Measurements from ENCODE around the gene METTL21C.

METTL21C gene

DNA sequence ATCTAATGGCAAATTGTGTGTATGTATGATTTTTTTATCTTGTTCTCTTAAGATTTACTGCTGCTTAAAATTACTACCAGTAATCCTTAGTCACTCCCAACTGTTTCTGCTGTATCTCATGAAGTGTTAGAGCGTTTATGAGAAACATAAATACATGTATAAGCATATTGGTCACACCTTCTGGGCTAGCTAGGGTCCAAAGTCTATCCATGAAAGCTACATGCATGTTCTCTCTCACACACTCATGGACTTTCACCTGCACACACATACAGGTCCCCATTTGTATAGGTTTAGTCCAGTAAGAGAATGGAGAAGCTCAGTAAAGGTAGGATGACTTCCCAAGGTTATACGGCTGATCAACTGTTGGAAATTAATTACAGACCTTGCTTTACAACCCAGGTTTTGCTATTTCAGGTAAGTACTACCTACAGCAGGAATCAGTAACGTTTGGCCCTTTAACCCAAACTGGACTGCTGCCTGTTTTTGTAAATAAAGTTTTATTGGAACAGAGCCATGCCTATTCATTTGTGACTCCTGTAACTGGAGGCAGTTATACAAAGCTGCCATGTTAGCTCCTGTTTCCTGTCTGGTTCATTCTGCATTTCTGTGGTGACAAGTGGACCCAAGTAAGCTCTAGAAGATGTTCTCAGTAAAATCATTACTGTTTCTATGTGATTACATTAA lies 15.3 kb downstream of the METTL21C start:
- Histone ChIP-seq H3K9me3 (ENCODE audit: insufficient read depth, low read depth, low read length) (no peaks in the 10 kb centered on the region), H3K23ac (ENCODE audit: low read length) (no peak overlapping the region), H3K79me2 (ENCODE audit: control insufficient read depth, insufficient read depth, low read length, poor library complexity) (no peaks in the 10 kb centered on the region), H4K8ac (ENCODE audit: low read depth, low read length) (no peak overlapping the region), H2BK5ac (ENCODE audit: low read depth, low read length, poor library complexity) (no peak overlapping the region), H3K4me2 (ENCODE audit: low read length) (no peak overlapping the region), H2AFZ (ENCODE audit: insufficient read depth, low read length, poor library complexity) (no peak overlapping the region), H3K27ac (ENCODE audit: low read depth, low read length) (no peak overlapping the region), H3K36me3 (ENCODE audit: control insufficient read depth in 1 of 2, insufficient read depth in 2 of 2, low read length in 2 of 2) (peaks cover 5 to 11% of the 10 kb centered on the region in 2 experiments), H2BK12ac (ENCODE audit: low read length) (no peak overlapping the region), H3K9ac (ENCODE audit: low read length) (no peak overlapping the region), H3K4me1 (ENCODE audit: control insufficient read depth in 1 of 2, insufficient read depth in 2 of 2, low read length in 2 of 2) (no peaks in the 10 kb centered on the region), H4K12ac (ENCODE audit: low read depth, low read length) (no peak overlapping the region), H3K4me3 (ENCODE audit: low read depth, low read length) (no peak overlapping the region), H3K4ac (ENCODE audit: low read depth, low read length) (no peak overlapping the region), H2BK120ac (ENCODE audit: insufficient read depth, low read length, poor library complexity) (no peak overlapping the region), H3K79me1 (ENCODE audit: low read length) (no peaks in the 10 kb centered on the region), H3K18ac (ENCODE audit: low read length) (no peak overlapping the region), H3K14ac (ENCODE audit: low read length) (no peak overlapping the region), H3K27me3 (ENCODE audit: insufficient read depth, low read length) (no peaks in the 10 kb centered on the region), H4K91ac (ENCODE audit: low read depth, low read length) (no peak overlapping the region), H2AK5ac (ENCODE audit: low read length) (no peak overlapping the region)
- WGBS (ENCODE audit: extremely low coverage, insufficient coverage, insufficient read length) = no CpG with 5 or more reads among the region's 3 CpGs
- DNase-seq = no peak

DNA sequence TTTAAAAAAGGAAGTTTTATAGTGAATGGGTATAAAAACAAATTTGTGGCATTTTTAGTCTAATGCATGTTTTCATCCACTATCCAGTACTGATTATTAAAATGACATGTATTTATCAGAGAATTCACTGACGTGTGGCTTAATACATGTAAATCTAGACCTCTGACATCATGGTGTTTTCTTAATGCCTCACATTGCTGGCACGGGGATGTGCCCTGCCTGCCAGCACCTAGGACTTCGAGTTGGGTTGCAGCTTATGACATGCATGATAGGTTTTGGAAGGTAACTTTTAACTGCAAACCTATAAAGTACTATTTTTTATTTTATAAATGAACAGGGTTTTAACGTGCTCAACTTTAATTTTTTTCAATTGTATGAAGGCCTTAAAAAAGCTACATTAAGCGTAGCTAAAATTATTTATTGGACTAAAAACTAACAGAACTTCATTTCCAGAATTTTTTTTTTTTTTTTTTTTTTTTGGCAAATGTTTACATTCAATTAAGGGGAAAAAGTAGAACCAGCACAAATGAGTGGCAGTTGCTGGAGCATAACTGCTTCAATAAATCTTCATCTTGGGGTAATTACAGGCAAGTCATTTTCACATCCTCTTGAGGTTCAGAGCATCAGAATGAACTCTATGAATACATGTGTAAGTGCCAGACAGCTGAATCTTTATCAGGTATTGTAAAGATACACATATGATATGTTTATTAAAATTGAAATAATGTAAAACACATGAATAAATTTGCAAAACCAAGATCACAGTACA lies 16.3 kb downstream of the METTL21C start:
- Histone ChIP-seq H3K79me2 (ENCODE audit: control insufficient read depth, insufficient read depth, low read length, poor library complexity) (no peaks in the 10 kb centered on the region), H2BK5ac (ENCODE audit: low read depth, low read length, poor library complexity) (no peak overlapping the region), H3K23ac (ENCODE audit: low read length) (no peak overlapping the region), H3K27me3 (ENCODE audit: insufficient read depth, low read length) (no peaks in the 10 kb centered on the region), H3K4me1 (ENCODE audit: control insufficient read depth in 1 of 2, insufficient read depth in 2 of 2, low read length in 2 of 2) (no peaks in the 10 kb centered on the region), H2AFZ (ENCODE audit: insufficient read depth, low read length, poor library complexity) (no peak overlapping the region), H3K4me2 (ENCODE audit: low read length) (no peak overlapping the region), H3K27ac (ENCODE audit: low read depth, low read length) (no peak overlapping the region), H2BK12ac (ENCODE audit: low read length) (no peak overlapping the region), H2BK120ac (ENCODE audit: insufficient read depth, low read length, poor library complexity) (no peak overlapping the region), H3K4ac (ENCODE audit: low read depth, low read length) (no peak overlapping the region), H4K8ac (ENCODE audit: low read depth, low read length) (no peak overlapping the region), H3K9me3 (ENCODE audit: insufficient read depth, low read depth, low read length) (no peaks in the 10 kb centered on the region), H2AK5ac (ENCODE audit: low read length) (no peak overlapping the region), H3K18ac (ENCODE audit: low read length) (no peak overlapping the region), H3K79me1 (ENCODE audit: low read length) (no peaks in the 10 kb centered on the region), H3K14ac (ENCODE audit: low read length) (no peak overlapping the region), H4K12ac (ENCODE audit: low read depth, low read length) (no peak overlapping the region), H4K91ac (ENCODE audit: low read depth, low read length) (no peak overlapping the region), H3K36me3 (ENCODE audit: control insufficient read depth in 1 of 2, insufficient read depth in 2 of 2, low read length in 2 of 2) (peaks cover 5 to 12% of the 10 kb centered on the region in 2 experiments), H3K9ac (ENCODE audit: low read length) (no peak overlapping the region), H3K4me3 (ENCODE audit: low read depth, low read length) (no peak overlapping the region)
- DNase-seq = no peak
- WGBS (ENCODE audit: extremely low coverage, insufficient coverage, insufficient read length) = no CpG with 5 or more reads among the region's 5 CpGs

DNA sequence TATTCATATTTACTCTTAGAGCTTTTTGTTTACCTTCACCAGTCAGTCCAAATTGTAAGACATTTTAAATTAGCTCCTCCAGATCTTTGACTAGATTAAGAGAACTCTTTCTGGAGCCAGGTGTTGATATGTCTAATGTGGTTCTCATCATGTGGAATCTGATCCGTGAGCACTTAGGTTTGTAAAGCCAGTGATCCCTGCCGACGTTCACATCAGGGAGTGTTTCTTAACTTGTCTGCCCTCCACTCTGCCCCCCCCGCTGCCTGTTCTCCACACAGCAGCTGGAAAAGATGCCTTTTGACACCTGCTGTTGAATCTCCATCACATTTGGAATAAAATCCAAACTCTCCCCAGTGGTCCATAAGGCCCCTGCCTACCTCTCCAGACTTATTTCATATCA lies 17.7 kb downstream of the METTL21C start:
- no peak overlapping the region for H3K4me3 ChIP-seq (ENCODE audit: low read depth, low read length)
- WGBS (ENCODE audit: extremely low coverage, insufficient coverage, insufficient read length) = no CpG with 5 or more reads among the region's 4 CpGs
- no peak overlapping the region for H2BK120ac ChIP-seq (ENCODE audit: insufficient read depth, low read length, poor library complexity)
- H3K27me3 ChIP-seq (ENCODE audit: insufficient read depth, low read length) = no peaks in the 10 kb centered on the region
- H4K12ac ChIP-seq (ENCODE audit: low read depth, low read length) = no peak overlapping the region
- H2AFZ ChIP-seq (ENCODE audit: insufficient read depth, low read length, poor library complexity) = no peak overlapping the region
- no peak overlapping the region for H3K14ac ChIP-seq (ENCODE audit: low read length)
- no peaks in the 10 kb centered on the region for H3K79me1 ChIP-seq (ENCODE audit: low read length)
- H3K9ac ChIP-seq (ENCODE audit: low read length) = no peak overlapping the region
- no peaks in the 10 kb centered on the region for H3K9me3 ChIP-seq (ENCODE audit: insufficient read depth, low read depth, low read length)
- no peak overlapping the region for H3K4ac ChIP-seq (ENCODE audit: low read depth, low read length)
- H3K4me2 ChIP-seq (ENCODE audit: low read length) = no peak overlapping the region
- H3K18ac ChIP-seq (ENCODE audit: low read length) = no peak overlapping the region
- no peak overlapping the region for H2AK5ac ChIP-seq (ENCODE audit: low read length)
- H3K79me2 ChIP-seq (ENCODE audit: control insufficient read depth, insufficient read depth, low read length, poor library complexity) = no peaks in the 10 kb centered on the region
- no peak overlapping the region for H4K8ac ChIP-seq (ENCODE audit: low read depth, low read length)
- no peak overlapping the region for H4K91ac ChIP-seq (ENCODE audit: low read depth, low read length)
- H3K36me3 ChIP-seq (ENCODE audit: control insufficient read depth in 1 of 2, insufficient read depth in 2 of 2, low read length in 2 of 2) = peaks cover 8 to 20% of the 10 kb centered on the region in 2 experiments
- H3K23ac ChIP-seq (ENCODE audit: low read length) = no peak overlapping the region
- no peak overlapping the region for H2BK5ac ChIP-seq (ENCODE audit: low read depth, low read length, poor library complexity)
- no peak overlapping the region for H3K27ac ChIP-seq (ENCODE audit: low read depth, low read length)
- H3K4me1 ChIP-seq (ENCODE audit: control insufficient read depth in 1 of 2, insufficient read depth in 2 of 2, low read length in 2 of 2) = no peaks in the 10 kb centered on the region
- no peak for DNase-seq
- H2BK12ac ChIP-seq (ENCODE audit: low read length) = no peak overlapping the region

DNA sequence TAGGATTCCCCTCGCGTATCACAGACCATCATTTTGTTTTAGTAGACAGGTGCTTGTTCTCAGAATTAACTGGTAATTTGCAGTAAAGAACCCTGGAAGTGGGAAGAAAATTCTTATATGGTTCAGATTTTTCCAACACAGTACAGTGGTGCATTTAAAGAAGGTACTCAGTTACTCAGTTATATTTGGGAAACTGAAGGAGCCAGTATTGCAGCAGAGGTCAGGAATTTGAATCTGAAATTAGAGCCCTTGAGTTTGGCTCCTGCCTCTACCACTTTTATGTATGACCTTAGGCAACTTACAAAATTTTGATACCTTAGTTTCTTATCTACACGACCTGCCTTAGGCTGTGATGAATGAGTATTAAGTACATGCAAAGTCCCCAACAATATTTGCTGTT lies 19.7 kb downstream of the METTL21C start:
- no peaks in the 10 kb centered on the region for H3K9me3 ChIP-seq (ENCODE audit: insufficient read depth, low read depth, low read length)
- no peak overlapping the region for H2BK120ac ChIP-seq (ENCODE audit: insufficient read depth, low read length, poor library complexity)
- H3K14ac ChIP-seq (ENCODE audit: low read length) = no peak overlapping the region
- H2AK5ac ChIP-seq (ENCODE audit: low read length) = no peak overlapping the region
- whole genome bisulfite sequencing (ENCODE audit: extremely low coverage, insufficient coverage, insufficient read length) = no CpG with 5 or more reads among the region's 3 CpGs
- no peaks in the 10 kb centered on the region for H3K27me3 ChIP-seq (ENCODE audit: insufficient read depth, low read length)
- no peak for DNase-seq
- H3K9ac ChIP-seq (ENCODE audit: low read length) = no peak overlapping the region
- no peaks in the 10 kb centered on the region for H3K4me1 ChIP-seq (ENCODE audit: control insufficient read depth in 1 of 2, insufficient read depth in 2 of 2, low read length in 2 of 2)
- H4K12ac ChIP-seq (ENCODE audit: low read depth, low read length) = no peak overlapping the region
- no peak overlapping the region for H4K91ac ChIP-seq (ENCODE audit: low read depth, low read length)
- no peak overlapping the region for H4K8ac ChIP-seq (ENCODE audit: low read depth, low read length)
- H3K4ac ChIP-seq (ENCODE audit: low read depth, low read length) = no peak overlapping the region
- no peak overlapping the region for H3K23ac ChIP-seq (ENCODE audit: low read length)
- peaks cover 10 to 22% of the 10 kb centered on the region in 2 experiments for H3K36me3 ChIP-seq (ENCODE audit: control insufficient read depth in 1 of 2, insufficient read depth in 2 of 2, low read length in 2 of 2)
- H2AFZ ChIP-seq (ENCODE audit: insufficient read depth, low read length, poor library complexity) = no peak overlapping the region
- no peak overlapping the region for H2BK12ac ChIP-seq (ENCODE audit: low read length)
- H3K27ac ChIP-seq (ENCODE audit: low read depth, low read length) = no peak overlapping the region
- H3K79me2 ChIP-seq (ENCODE audit: control insufficient read depth, insufficient read depth, low read length, poor library complexity) = no peaks in the 10 kb centered on the region
- H3K18ac ChIP-seq (ENCODE audit: low read length) = no peak overlapping the region
- no peak overlapping the region for H2BK5ac ChIP-seq (ENCODE audit: low read depth, low read length, poor library complexity)
- no peak overlapping the region for H3K4me2 ChIP-seq (ENCODE audit: low read length)
- no peaks in the 10 kb centered on the region for H3K79me1 ChIP-seq (ENCODE audit: low read length)
- H3K4me3 ChIP-seq (ENCODE audit: low read depth, low read length) = no peak overlapping the region

All from trophoblast cell (in vitro differentiated cells and primary cell).